BJ (cell line): ENCODE data around the gene FOXJ3. TPM values are rescaled to one million over a fixed set of nuclear protein-coding genes. Genes with fewer than 3 reads are reported as not detected.

Source experiments
- CTCF ChIA-PET: fragments of 350-600 bp; formaldehyde crosslinking; extraction: SDS; loops from one replicate; lab custom pipeline; 2021; ENCODE audit warnings: antibody characterized with exemption, inconsistent platforms; lab: Yijun Ruan, JAX
- POLR2A ChIA-PET: fragments of 300-600 bp; sonication (Branson Sonifier 250); formaldehyde crosslinking; extraction: SDS; loops from one replicate; lab custom pipeline; 2021; ENCODE audit warnings: antibody characterized with exemption; lab: Charles Lee
- DNase-seq: peaks from one replicate; pipeline ENCODE4 v3.0.0-alpha.2; 2011; ENCODE audit warnings: low read depth
- H3K27me3 ChIP-seq: 2 replicates; pipeline ENCODE4 v1.6.0; 2011; ENCODE audit warnings: low read length; ENCODE audit not compliant: control insufficient read depth, insufficient read depth
- H3K36me3 ChIP-seq: 2 replicates; pipeline ENCODE4 v1.5.1; 2011; ENCODE audit warnings: low read length; ENCODE audit not compliant: control insufficient read depth, insufficient read depth
- H3K4me3 ChIP-seq: 2 replicates; pipeline ENCODE4 v1.5.1; 2011; ENCODE audit warnings: low read depth, mild to moderate bottlenecking, control low read depth, low read length
- polyA plus RNA-seq: library from polyadenylated mRNA; depleted of rRNA; stranded (reverse); fragments of >200 nt; gene quantifications from 2 replicates; pipeline ENCODE4 v1.2.3, GENCODE V29; 2011; rRNA removed
- TF ChIP-seq, protein P1 (sequence below): IDR thresholded peaks from 2 replicates; pipeline ENCODE4 v1.5.1; 2011; ENCODE audit warnings: low read depth, mild to moderate bottlenecking, control low read depth, inconsistent platforms, low read length, moderate library complexity; ENCODE audit not compliant: insufficient read depth

The FOXJ3 gene
- polyA plus RNA-seq, 1 experiment = 22.9 TPM

DNA sequence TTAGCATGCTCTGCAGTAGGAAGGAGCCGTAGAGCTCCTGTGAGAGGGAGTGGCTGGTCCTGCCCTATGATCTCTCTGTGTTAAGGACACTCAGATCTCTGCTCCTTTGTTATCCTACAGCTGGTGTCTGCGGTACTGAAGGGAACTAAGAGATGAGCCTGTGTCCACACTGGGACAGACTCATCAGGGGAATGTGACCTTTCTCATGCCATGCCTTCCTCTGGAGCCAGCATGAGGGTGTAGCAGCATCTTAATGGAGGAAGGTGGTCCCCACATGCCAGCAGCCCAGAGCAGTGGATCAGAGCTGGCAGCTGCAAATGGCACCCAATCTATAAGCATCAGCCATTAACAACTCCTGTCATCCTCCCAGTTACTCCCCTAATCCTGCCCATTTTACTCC lies 206.5 kb downstream of the FOXJ3 start:
- TF ChIP-seq, protein P1, sequence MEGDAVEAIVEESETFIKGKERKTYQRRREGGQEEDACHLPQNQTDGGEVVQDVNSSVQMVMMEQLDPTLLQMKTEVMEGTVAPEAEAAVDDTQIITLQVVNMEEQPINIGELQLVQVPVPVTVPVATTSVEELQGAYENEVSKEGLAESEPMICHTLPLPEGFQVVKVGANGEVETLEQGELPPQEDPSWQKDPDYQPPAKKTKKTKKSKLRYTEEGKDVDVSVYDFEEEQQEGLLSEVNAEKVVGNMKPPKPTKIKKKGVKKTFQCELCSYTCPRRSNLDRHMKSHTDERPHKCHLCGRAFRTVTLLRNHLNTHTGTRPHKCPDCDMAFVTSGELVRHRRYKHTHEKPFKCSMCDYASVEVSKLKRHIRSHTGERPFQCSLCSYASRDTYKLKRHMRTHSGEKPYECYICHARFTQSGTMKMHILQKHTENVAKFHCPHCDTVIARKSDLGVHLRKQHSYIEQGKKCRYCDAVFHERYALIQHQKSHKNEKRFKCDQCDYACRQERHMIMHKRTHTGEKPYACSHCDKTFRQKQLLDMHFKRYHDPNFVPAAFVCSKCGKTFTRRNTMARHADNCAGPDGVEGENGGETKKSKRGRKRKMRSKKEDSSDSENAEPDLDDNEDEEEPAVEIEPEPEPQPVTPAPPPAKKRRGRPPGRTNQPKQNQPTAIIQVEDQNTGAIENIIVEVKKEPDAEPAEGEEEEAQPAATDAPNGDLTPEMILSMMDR = no peak
- Histone ChIP-seq H3K27me3 (peaks cover 3% of the 10 kb centered on the region; the same call in 1 of the 2 replicates), H3K36me3 (no peaks in the 10 kb centered on the region), H3K4me3 (no peak overlapping the region)
- no peak for DNase-seq
- CTCF ChIA-PET = no interaction called here
- POLR2A ChIA-PET = no interaction called here

DNA sequence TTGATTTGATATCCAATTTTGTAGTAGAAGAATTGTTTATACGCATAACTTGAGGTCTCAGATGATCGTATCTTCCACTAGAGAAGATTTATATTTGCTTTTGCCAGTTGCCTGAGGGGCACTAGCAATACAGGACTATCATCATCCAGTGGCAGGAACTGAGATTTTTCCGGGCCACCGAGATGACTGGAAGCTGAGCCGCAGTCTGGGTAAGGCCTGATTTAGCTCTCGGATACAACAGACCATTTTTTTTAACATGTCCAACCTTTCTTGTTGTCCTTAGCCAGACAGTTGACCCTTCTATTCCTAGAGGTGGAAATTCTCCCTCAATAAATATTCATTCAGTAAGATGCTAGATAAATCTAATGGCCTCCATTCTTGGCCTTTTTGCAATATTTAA lies 207.3 kb downstream of the FOXJ3 start:
- CTCF ChIA-PET = interaction anchor here (1.0 kb wide), 1 partner anchor 46 kb away, joined by 3 read pairs; no protein-coding TSS in a partner anchor
- POLR2A ChIA-PET = no interaction called here

More for the DNA sequence above, 207.3 kb downstream of the FOXJ3 start:
- Histone ChIP-seq H3K36me3 (no peaks in the 10 kb centered on the region), H3K4me3 (no peak overlapping the region), H3K27me3 (peaks cover 3% of the 10 kb centered on the region; the same call in 1 of the 2 replicates)
- DNase-seq = no peak
- TF ChIP-seq, protein P1 = no peak

Other genes with a start within 250 kb of the FOXJ3 start
- gene GUCA2B, start 181.8 kb downstream of the FOXJ3 start, polyA plus RNA-seq = not detected in 2 replicates
- gene GUCA2A, start 170.5 kb downstream of the FOXJ3 start, polyA plus RNA-seq = not detected in 2 replicates
- gene RIMKLA, start 45.6 kb upstream of the FOXJ3 start, polyA plus RNA-seq = 0.01 and 0.02 TPM in 2 replicates
- gene ZMYND12, start 120.8 kb upstream of the FOXJ3 start, polyA plus RNA-seq = 0.66 and 1.3 TPM in 2 replicates
- gene PPCS, start 121.3 kb upstream of the FOXJ3 start, polyA plus RNA-seq = 27.1 and 30.6 TPM in 2 replicates
- 0.26 and 0.38 TPM in 2 replicates for gene CCDC30, start 128.1 kb upstream of the FOXJ3 start, polyA plus RNA-seq